ENCODE data around the gene PTCH1. TPM values are rescaled to one million over a fixed set of nuclear protein-coding genes. Genes with fewer than 3 reads are reported as not detected.

PTCH1 gene
- 1.7 and 3.3 TPM in 2 replicates for polyA plus RNA-seq (2012; rRNA removed)
- polyA plus RNA-seq (2012; cell fraction: cytosol; rRNA removed): 2.2 and 2.4 TPM in 2 replicates
- 6.2 and 7.2 TPM in 2 replicates for polyA plus RNA-seq (2012; cell fraction: nucleus; rRNA removed)

- Histone ChIP-seq H3K9me3 (no peaks in the 10 kb centered on the region), H3K36me3 (replicated peaks in 1 of 2; ENCODE audit: control insufficient read depth in 1 of 2, insufficient read depth in 2 of 2, low read length in 1 of 2) (no peaks in the 10 kb centered on the region), H3K4me1 (ENCODE audit: control insufficient read depth in 1 of 2, insufficient read depth in 2 of 2, low read depth in 1 of 2, low read length in 1 of 2) (peaks cover 7 to 21% of the 10 kb centered on the region in 2 experiments; a peak in 3 of 4 replicates), H3K79me2 (ENCODE audit: insufficient read depth) (peaks cover 1% of the 10 kb centered on the region; the same call in 1 of the 2 replicates), H3K4me2 (peak within 1 kb of the TSS; percentile 97), H3K9me2 (no peaks in the 10 kb centered on the region), H3K9ac (peak within 1 kb of the TSS; percentile 7; the same call in 1 of the 2 replicates), H4K20me1 (ENCODE audit: insufficient read depth) (no peaks in the 10 kb centered on the region), H3K27ac (ENCODE audit: low read depth in 2 of 2, low read length in 1 of 2) (peak within 1 kb of the TSS in 1 of 2 experiments; percentile 67; a peak in 1 of 4 replicates), H3F3A (replicated peaks; ENCODE audit: insufficient read depth) (peaks cover 15% of the 10 kb centered on the region), H3K4me3 (ENCODE audit: low read depth in 2 of 2, low read length in 1 of 2) (peak within 1 kb of the TSS; percentile 63 to 74), H2AFZ (ENCODE audit: low read depth) (peak within 1 kb of the TSS; percentile 90), H3K27me3 (ENCODE audit: insufficient read depth) (0 out of 2 replicates have a peak, but pooled peaks cover 7% of the 10 kb centered on the region)
- no peak for TF ChIP-seq MAX (IDR thresholded peaks at IDR 0.05; ENCODE audit: low read depth)
- TF ChIP-seq RAD21 (IDR thresholded peaks at IDR 0.05; ENCODE audit: low read length): 0 out of 2 replicates have a peak, but pooled peaks have one; percentile 1
- TF ChIP-seq MXI1 (IDR thresholded peaks at IDR 0.05; ENCODE audit: low read depth, low read length): peak; percentile 84
- no peak for TF ChIP-seq FOXM1 (IDR thresholded peaks at IDR 0.05; ENCODE audit: low read depth)
- peak; percentile 75 for TF ChIP-seq USF1 (IDR thresholded peaks at IDR 0.05; ENCODE audit: borderline replicate concordance, low read depth)
- DNase-seq: peak; percentile 83
- WGBS (ENCODE audit: low lambda C conversion rate): 32% methylated on average over 31 of the region's 64 CpGs
- CTCF ChIA-PET: interaction anchor here (1.2 kb wide), 1 partner anchor 11 kb away, joined by 3 read pairs; no protein-coding TSS in a partner anchor
- POLR2A ChIA-PET: interaction anchor here (1.2 kb wide), 1 partner anchor 359 kb away, joined by 3 read pairs; the partner anchor contains the start of gene ERCC6L2
Observed at GRCh38 chr9:95516734-95517558, at the start of gene PTCH1. Gene PTCH1 (minus strand): TSS chr9:95516971.

- WGBS (ENCODE audit: low lambda C conversion rate): 59% methylated on average over 2 of the region's 5 CpGs
- Histone ChIP-seq H3K36me3 (replicated peaks in 1 of 2; ENCODE audit: control insufficient read depth in 1 of 2, insufficient read depth in 2 of 2, low read length in 1 of 2) (no peaks in the 10 kb centered on the region), H3K79me2 (ENCODE audit: insufficient read depth) (no peaks in the 10 kb centered on the region), H3K4me3 (ENCODE audit: low read depth in 2 of 2, low read length in 1 of 2) (no peak overlapping the region), H4K20me1 (ENCODE audit: insufficient read depth) (no peaks in the 10 kb centered on the region), H3F3A (replicated peaks; ENCODE audit: insufficient read depth) (no peaks in the 10 kb centered on the region), H3K27ac (ENCODE audit: low read depth in 2 of 2, low read length in 1 of 2) (no peak overlapping the region), H3K4me2 (no peak overlapping the region), H3K27me3 (ENCODE audit: insufficient read depth) (no peaks in the 10 kb centered on the region), H3K9me2 (no peaks in the 10 kb centered on the region), H3K4me1 (ENCODE audit: control insufficient read depth in 1 of 2, insufficient read depth in 2 of 2, low read depth in 1 of 2, low read length in 1 of 2) (no peaks in the 10 kb centered on the region; a peak in 1 of 4 replicates), H2AFZ (ENCODE audit: low read depth) (no peak overlapping the region), H3K9me3 (no peaks in the 10 kb centered on the region), H3K9ac (no peak overlapping the region)
- ChIA-PET POLR2A (no interaction called here), CTCF (interaction anchor here (1.0 kb wide), 1 partner anchor 10 kb away, joined by 3 read pairs; no protein-coding TSS in a partner anchor)
- DNase-seq: no peak
- no peak for TF ChIP-seq GABPA (IDR thresholded peaks at IDR 0.05; ENCODE audit: low read depth)
- no peak for TF ChIP-seq RXRA (IDR thresholded peaks at IDR 0.05; ENCODE audit: borderline replicate concordance, low read depth)
- no peak for TF ChIP-seq ELF1 (IDR thresholded peaks at IDR 0.05)
Observed at GRCh38 chr9:95565982-95566381, 49.2 kb upstream of the PTCH1 start.

- Histone ChIP-seq H4K20me1 (ENCODE audit: insufficient read depth) (no peaks in the 10 kb centered on the region), H3K27me3 (ENCODE audit: insufficient read depth) (no peaks in the 10 kb centered on the region), H3K4me2 (no peak overlapping the region), H3K4me1 (ENCODE audit: control insufficient read depth in 1 of 2, insufficient read depth in 2 of 2, low read depth in 1 of 2, low read length in 1 of 2) (no peaks in the 10 kb centered on the region), H3K36me3 (replicated peaks in 1 of 2; ENCODE audit: control insufficient read depth in 1 of 2, insufficient read depth in 2 of 2, low read length in 1 of 2) (no peaks in the 10 kb centered on the region), H3F3A (replicated peaks; ENCODE audit: insufficient read depth) (no peaks in the 10 kb centered on the region), H3K9me2 (no peaks in the 10 kb centered on the region), H3K9ac (no peak overlapping the region), H3K9me3 (no peaks in the 10 kb centered on the region), H3K4me3 (ENCODE audit: low read depth in 2 of 2, low read length in 1 of 2) (no peak overlapping the region), H2AFZ (ENCODE audit: low read depth) (no peak overlapping the region), H3K27ac (ENCODE audit: low read depth in 2 of 2, low read length in 1 of 2) (no peak overlapping the region), H3K79me2 (ENCODE audit: insufficient read depth) (no peaks in the 10 kb centered on the region)
- WGBS (ENCODE audit: low lambda C conversion rate): 68% methylated on average over 12 of the region's 12 CpGs
- CTCF ChIA-PET: no interaction called here
- no peak for DNase-seq
- POLR2A ChIA-PET: no interaction called here
- TF ChIP-seq RXRA (IDR thresholded peaks at IDR 0.05; ENCODE audit: borderline replicate concordance, low read depth) (no peak), USF1 (IDR thresholded peaks at IDR 0.05; ENCODE audit: borderline replicate concordance, low read depth) (no peak), JUND (IDR thresholded peaks at IDR 0.05) (no peak), SMC3 (IDR thresholded peaks at IDR 0.05; ENCODE audit: low read depth, low read length) (no peak), EP300 (IDR thresholded peaks at IDR 0.05; ENCODE audit: borderline replicate concordance in 1 of 2, low read depth in 1 of 2, low read length in 1 of 2) (no peak), FOSL2 (IDR thresholded peaks at IDR 0.05; ENCODE audit: borderline replicate concordance, low read depth) (no peak), CHD2 (IDR thresholded peaks at IDR 0.05; ENCODE audit: low read length, partially characterized antibody) (no peak), MEF2A (IDR thresholded peaks at IDR 0.05; ENCODE audit: borderline replicate concordance, low read depth) (no peak), TCF12 (IDR thresholded peaks at IDR 0.05) (no peak), TEAD4 (IDR thresholded peaks at IDR 0.05; ENCODE audit: borderline replicate concordance, insufficient read depth) (no peak), GABPA (IDR thresholded peaks at IDR 0.05; ENCODE audit: low read depth) (no peak), USF2 (IDR thresholded peaks at IDR 0.05; ENCODE audit: borderline replicate concordance, low read depth, low read length) (no peak)
Observed at GRCh38 chr9:95561913-95562312, 45.1 kb upstream of the PTCH1 start.
